Mucosa of descending colon (tissue), 3 donors: ENCODE results near the gene P2RX2. TPM values are rescaled to one million over a fixed set of nuclear protein-coding genes. Genes with fewer than 3 reads are reported as not detected.

Experiments
- ATAC-seq: fragments of 200-7000 bp; cut with Tn5 transposase; one replicate; pipeline ENCODE4 v1.9.1; 2020; ENCODE audit warnings: mild to moderate bottlenecking, moderate library complexity
- DNase-seq, 3 donors: peaks; one replicate each; pipeline ENCODE4 v3.0.0-alpha.2; 2020
- H3K36me3 ChIP-seq: fragments of 200-600 bp; one replicate; pipeline ENCODE4 v1.8.0; 2021; ENCODE audit warnings: low read depth, mild to moderate bottlenecking
- H3K4me1 ChIP-seq: fragments of 200-600 bp; one replicate; pipeline ENCODE4 v1.8.0; 2021; ENCODE audit warnings: low read depth, mild to moderate bottlenecking
- H3K4me3 ChIP-seq: fragments of 200-600 bp; one replicate; pipeline ENCODE4 v1.8.0; 2021; ENCODE audit warnings: mild to moderate bottlenecking
- H3K9me3 ChIP-seq: fragments of 200-600 bp; one replicate; pipeline ENCODE4 v1.8.0; 2021; ENCODE audit warnings: mild to moderate bottlenecking
- intact Hi-C, 2 donors: fragments of 100-400 bp; cut with DNase I in 1 of 2; cut with micrococcal nuclease in 1 of 2; formaldehyde crosslinking; loops; one replicate each; pipeline versions ENCODE4 v1.11.0 to v1.11.1; 2022; cut with DNase I, micrococcal nuclease
- total RNA-seq, 3 donors: library from RNA; stranded (reverse); fragmentation: NEBNext Ultra II Directional in 2 of 3; extraction: Animal tissue kit (Norgen Biotek cat#: 25700) in 2 of 3; gene quantifications; one replicate each; pipeline versions ENCODE4 v1.2.1 to v1.2.4, GENCODE V29; 2021 to 2023
- TF ChIP-seq, protein P1 (sequence below): fragments of 200-600 bp; IDR thresholded peaks from one replicate; pipeline ENCODE4 v1.8.0; 2022; ENCODE audit warnings: antibody characterized with exemption, mild to moderate bottlenecking
- donor health status: DM: no; HTN: no; CAD: no; lungs with moderate emphysema.
- donor health status: DM: no; HTN: no; CAD: no.
- donor health status: DM: no; HTN: yes; CAD: no.

Gene P2RX2
- total RNA-seq, 3 donors from 2014 or later: 0.19 to 1.4 (median 0.32) TPM

DNA sequence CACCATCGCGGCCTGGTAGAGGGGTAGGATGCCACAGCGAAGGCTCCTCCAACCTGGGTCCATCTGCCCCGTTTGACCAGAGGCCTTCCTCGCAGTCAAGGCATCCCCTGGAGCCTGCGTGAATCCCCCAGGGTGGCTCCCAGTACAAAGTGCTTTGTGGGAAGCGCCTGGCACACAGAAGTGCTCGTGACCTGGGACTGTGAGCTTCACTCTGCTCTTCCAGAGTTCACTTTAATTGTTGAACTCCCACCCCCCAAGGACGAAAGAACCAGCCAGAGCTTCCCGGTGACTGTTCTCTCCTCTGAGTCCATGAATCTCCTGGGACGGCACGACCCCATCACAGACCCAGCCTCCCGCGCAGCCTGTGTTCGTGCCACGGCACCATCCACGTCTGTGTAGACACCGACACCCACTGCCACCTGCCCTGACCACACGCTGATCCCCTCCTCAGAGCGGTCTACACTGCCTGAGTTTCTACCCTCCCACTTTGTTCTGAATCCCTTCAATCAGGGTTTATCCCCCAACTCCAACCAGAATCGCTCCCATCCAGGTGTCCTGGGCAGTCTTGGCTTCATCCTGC lies 15.9 kb downstream of the P2RX2 start:
- ATAC-seq (no peak), DNase-seq (no peak)
- no peaks in the 10 kb centered on the region for H3K36me3 ChIP-seq
- no peak overlapping the region for H3K4me3 ChIP-seq
- no peaks in the 10 kb centered on the region for H3K9me3 ChIP-seq
- TF ChIP-seq, protein P1, sequence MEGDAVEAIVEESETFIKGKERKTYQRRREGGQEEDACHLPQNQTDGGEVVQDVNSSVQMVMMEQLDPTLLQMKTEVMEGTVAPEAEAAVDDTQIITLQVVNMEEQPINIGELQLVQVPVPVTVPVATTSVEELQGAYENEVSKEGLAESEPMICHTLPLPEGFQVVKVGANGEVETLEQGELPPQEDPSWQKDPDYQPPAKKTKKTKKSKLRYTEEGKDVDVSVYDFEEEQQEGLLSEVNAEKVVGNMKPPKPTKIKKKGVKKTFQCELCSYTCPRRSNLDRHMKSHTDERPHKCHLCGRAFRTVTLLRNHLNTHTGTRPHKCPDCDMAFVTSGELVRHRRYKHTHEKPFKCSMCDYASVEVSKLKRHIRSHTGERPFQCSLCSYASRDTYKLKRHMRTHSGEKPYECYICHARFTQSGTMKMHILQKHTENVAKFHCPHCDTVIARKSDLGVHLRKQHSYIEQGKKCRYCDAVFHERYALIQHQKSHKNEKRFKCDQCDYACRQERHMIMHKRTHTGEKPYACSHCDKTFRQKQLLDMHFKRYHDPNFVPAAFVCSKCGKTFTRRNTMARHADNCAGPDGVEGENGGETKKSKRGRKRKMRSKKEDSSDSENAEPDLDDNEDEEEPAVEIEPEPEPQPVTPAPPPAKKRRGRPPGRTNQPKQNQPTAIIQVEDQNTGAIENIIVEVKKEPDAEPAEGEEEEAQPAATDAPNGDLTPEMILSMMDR: no peak
- no peaks in the 10 kb centered on the region for H3K4me1 ChIP-seq
- intact Hi-C loops: no loop called here

DNA sequence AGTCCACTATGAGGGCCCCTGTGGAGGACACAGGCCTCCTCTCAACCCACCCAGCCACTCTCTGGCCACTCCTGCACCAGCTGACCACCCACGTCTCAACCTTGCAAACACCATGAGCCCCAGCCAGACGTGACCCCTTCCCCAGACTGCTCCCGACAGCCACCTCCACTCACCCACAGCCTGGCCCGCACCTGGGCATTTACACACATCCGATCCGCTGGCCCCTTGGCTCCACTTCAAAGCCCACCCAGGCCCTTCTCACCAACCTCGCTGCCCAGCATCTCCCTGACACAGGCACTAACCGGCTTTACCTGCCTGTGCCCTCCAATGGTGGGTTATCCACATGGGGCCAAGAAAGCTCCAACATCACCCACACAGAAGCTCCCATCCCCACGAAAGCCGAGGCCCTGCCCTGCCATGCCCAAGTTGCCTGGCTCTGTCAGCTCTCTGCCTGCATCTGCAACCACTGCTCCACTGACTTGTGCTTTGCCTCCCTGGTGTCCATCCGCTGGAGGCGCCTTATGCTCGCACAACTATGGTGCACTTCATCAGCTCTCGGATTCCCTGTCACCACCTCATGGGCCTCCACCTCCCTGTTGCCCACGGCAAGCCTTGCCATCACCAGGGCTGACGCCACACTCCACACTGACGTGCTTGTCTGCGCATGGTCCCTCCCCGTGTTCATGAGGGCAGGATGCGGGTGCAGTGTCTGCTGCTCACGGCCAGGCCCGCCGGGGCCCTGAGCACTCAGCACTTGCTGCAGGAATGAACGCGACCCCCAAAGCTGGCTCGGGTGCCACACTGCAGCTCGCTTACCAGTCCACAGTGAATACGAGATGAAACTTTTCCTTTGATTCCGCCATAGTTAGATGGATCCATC lies 16.7 kb downstream of the P2RX2 start:
- intact Hi-C loops: no loop called here
- Histone ChIP-seq H3K4me1 (no peaks in the 10 kb centered on the region), H3K9me3 (no peaks in the 10 kb centered on the region), H3K4me3 (no peak overlapping the region), H3K36me3 (no peaks in the 10 kb centered on the region)
- ATAC-seq (no peak), DNase-seq (no peak)
- TF ChIP-seq, protein P1: no peak

DNA sequence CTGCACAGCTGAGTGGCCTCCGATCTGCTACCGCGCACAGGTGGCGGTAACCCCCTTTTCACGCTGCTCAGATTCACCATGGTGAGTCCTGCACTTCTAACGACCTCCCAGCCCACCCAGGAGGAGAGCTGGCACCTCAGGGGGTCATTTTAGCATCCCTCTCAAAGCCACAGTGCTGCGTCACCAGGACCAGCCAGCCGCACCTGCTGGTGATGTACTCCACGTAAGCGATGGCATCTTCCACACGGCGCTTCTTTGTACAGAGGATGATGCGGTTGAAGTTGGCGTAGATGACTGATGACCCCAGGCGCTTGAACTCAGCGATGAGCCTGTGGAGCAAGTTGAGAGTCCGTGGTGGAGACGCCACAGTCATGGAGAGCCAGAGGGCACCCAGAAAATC lies 19.2 kb downstream of the P2RX2 start:
- intact Hi-C loops: no loop called here
- no peaks in the 10 kb centered on the region for H3K9me3 ChIP-seq
- no peaks in the 10 kb centered on the region for H3K36me3 ChIP-seq
- no peaks in the 10 kb centered on the region for H3K4me1 ChIP-seq
- no peak overlapping the region for H3K4me3 ChIP-seq
- TF ChIP-seq, protein P1: no peak
- no peak for ATAC-seq
- DNase-seq: no peak

DNA sequence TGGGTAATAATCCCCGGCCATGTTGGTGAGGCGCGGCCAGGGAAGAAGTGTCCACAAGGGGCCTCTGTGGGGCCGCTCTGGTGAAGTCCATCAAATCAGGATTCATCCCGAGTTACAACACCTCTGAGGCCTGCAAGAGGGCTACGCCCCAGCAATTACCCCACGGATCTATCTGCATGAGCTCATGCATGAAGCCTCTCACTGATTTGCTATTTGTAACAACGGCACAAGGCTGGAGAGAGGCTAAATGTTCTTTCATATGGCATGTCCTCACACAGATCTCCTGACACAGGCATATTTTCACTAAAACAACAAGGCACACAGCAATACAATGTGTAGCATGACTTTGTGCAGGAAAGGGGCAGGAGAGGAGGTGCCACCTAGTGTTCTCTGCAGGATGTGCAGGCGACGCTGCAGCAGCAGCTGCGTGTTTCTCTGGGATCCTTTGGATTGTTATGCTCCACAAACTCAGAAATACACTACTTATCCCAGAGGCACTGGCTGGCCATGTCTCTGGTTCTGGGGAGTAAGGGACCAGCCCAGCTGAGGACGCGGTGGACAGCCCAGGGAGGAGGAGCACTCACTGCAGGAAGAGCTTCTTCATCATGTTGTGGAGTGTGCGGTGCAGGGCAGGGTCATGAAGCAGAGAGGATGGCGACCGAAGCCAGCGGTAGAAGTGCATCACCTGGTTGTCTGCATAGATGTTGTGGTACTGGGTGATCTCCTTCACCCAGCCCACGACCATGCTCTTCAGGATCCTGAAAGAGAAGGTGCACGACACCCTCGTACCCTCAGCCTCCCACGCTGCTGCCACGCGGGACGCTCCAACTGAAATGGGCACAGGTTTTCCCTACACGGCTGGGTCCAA lies 20.2 kb downstream of the P2RX2 start:
- H3K4me3 ChIP-seq: no peak overlapping the region
- ATAC-seq (peak; percentile 77), DNase-seq (peak in 2 of 3 donors; percentile 48 to 57)
- intact Hi-C loops: no loop called here
- TF ChIP-seq, protein P1: peak; percentile 38
- no peaks in the 10 kb centered on the region for H3K4me1 ChIP-seq
- no peaks in the 10 kb centered on the region for H3K9me3 ChIP-seq
- no peaks in the 10 kb centered on the region for H3K36me3 ChIP-seq

DNA sequence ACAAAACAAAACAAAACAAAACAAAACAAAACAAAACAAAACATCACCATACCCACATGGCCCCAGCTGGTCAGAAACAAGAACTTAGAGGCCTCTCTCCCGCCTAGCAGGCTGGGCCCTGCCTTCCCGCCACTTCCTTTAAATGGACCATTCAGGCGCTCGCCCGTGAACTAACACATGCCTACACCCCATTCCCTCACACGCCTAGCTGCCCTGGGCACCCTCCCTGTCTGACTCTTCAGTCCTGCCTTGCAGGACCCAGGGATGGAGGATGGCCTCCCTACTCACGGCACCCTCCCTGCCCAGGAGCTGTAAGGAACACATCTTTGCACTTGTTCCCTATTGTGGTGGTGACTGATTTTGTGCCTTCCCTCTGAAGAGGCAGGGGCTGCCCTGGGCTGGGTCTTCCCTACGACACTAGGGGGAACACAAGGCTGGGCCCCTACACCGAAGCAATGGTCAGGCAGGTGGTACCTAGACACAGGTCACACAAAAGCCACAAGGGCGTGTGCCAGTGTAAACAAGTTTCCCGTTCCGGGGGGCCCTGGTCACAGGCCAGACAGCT lies 21.5 kb downstream of the P2RX2 start:
- Histone ChIP-seq H3K4me3 (no peak overlapping the region), H3K4me1 (no peaks in the 10 kb centered on the region), H3K9me3 (no peaks in the 10 kb centered on the region), H3K36me3 (no peaks in the 10 kb centered on the region)
- TF ChIP-seq, protein P1: no peak
- intact Hi-C loops: no loop called here
- ATAC-seq: no peak
- no peak for DNase-seq
